ENCODE data around the gene CCDC66. TPM values are rescaled to one million over a fixed set of nuclear protein-coding genes. Genes with fewer than 3 reads are reported as not detected.
"Not testable (repeated sequence)": the region's sequence is repeated elsewhere in the genome, so short reads cannot be mapped to it uniquely, and the experiment has no call there.

The CCDC66 gene
- 37.0 and 39.6 TPM in 2 replicates for total RNA-seq

- intact Hi-C loops (cut with micrococcal nuclease): loop anchor here (1.0 to 5.0 kb wide), 13 partner anchors 36 to 1680 kb away; partner anchors contain the start of genes ABHD6, APPL1 and ARF4
These were observed at the start of gene CCDC66 for GRCh38 chr3:56556908-56557830. Gene CCDC66, plus strand, starts transcription at chr3:56557175. Its CDS starts 68 bp downstream, at chr3:56557243.

GRCh38 chr3:56519641-56520040, 37.3 kb upstream of the CCDC66 start:
- intact Hi-C loops (cut with micrococcal nuclease): no loop called here

GRCh38 chr3:56522374-56522773, 34.6 kb upstream of the CCDC66 start:
- intact Hi-C loops (cut with micrococcal nuclease): no loop called here

GRCh38 chr3:56525291-56525690, 31.7 kb upstream of the CCDC66 start:
- intact Hi-C loops (cut with micrococcal nuclease): no loop called here

GRCh38 chr3:56536735-56537134, 20.2 kb upstream of the CCDC66 start:
- intact Hi-C loops (cut with micrococcal nuclease): no loop called here

GRCh38 chr3:56547486-56547885, 9.5 kb upstream of the CCDC66 start:
- intact Hi-C loops (cut with micrococcal nuclease): no loop called here

GRCh38 chr3:56557831-56558170, 826 bp downstream of the CCDC66 start:
- intact Hi-C loops (cut with micrococcal nuclease): loop anchor here (1.0 to 5.0 kb wide), 13 partner anchors 36 to 1679 kb away; partner anchors contain the start of genes ABHD6, APPL1 and ARF4

- intact Hi-C loops (cut with micrococcal nuclease): no loop called here
These were observed 16.5 kb downstream of the CCDC66 start for GRCh38 chr3:56573501-56573900.

- intact Hi-C loops (cut with micrococcal nuclease): not testable (repeated sequence)
These were observed 25.0 kb downstream of the CCDC66 start for GRCh38 chr3:56581941-56582340.

- intact Hi-C loops (cut with micrococcal nuclease): not testable (repeated sequence)
These were observed 27.3 kb downstream of the CCDC66 start for GRCh38 chr3:56584275-56584674.

GRCh38 chr3:56590814-56591213, 33.8 kb downstream of the CCDC66 start:
- intact Hi-C loops (cut with micrococcal nuclease): no loop called here

- intact Hi-C loops (cut with micrococcal nuclease): no loop called here
These were observed 34.3 kb downstream of the CCDC66 start for GRCh38 chr3:56591262-56591661.

GRCh38 chr3:56593455-56594158, 36.6 kb downstream of the CCDC66 start:
- intact Hi-C loops (cut with micrococcal nuclease): loop anchor here (1.0 kb wide), 2 partner anchors 15 to 36 kb away; partner anchors contain the start of gene CCDC66

GRCh38 chr3:56595975-56596840, 39.2 kb downstream of the CCDC66 start:
- intact Hi-C loops (cut with micrococcal nuclease): no loop called here

GRCh38 chr3:56608479-56608878, 51.5 kb downstream of the CCDC66 start:
- intact Hi-C loops (cut with micrococcal nuclease): loop anchor here (1.0 to 2.0 kb wide), 3 partner anchors 15 to 74 kb away; partner anchors contain the start of genes CCDC66 and TASOR

- intact Hi-C loops (cut with micrococcal nuclease): no loop called here
These were observed 53.8 kb downstream of the CCDC66 start for GRCh38 chr3:56610669-56611335.

- intact Hi-C loops (cut with micrococcal nuclease): no loop called here
These were observed 54.4 kb downstream of the CCDC66 start for GRCh38 chr3:56611364-56611763.

- intact Hi-C loops (cut with micrococcal nuclease): no loop called here
These were observed 55.2 kb downstream of the CCDC66 start for GRCh38 chr3:56612146-56612545.

- intact Hi-C loops (cut with micrococcal nuclease): no loop called here
These were observed 56.0 kb downstream of the CCDC66 start for GRCh38 chr3:56613016-56613415.

- intact Hi-C loops (cut with micrococcal nuclease): no loop called here
These were observed 59.6 kb downstream of the CCDC66 start for GRCh38 chr3:56616478-56617006.
